GM12873 (cell line): ENCODE data around the gene RAD9A.

ENCODE experiments used
- CTCF ChIP-seq: IDR thresholded peaks from 2 replicates; pipeline ENCODE4 v1.5.1; 2012; ENCODE audit warnings: low read depth, mild to moderate bottlenecking, moderate library complexity, low read length, control low read depth; ENCODE audit not compliant: insufficient read depth; ENCODE audit errors: missing control alignments

RAD9A gene

GRCh38 chr11:67391304-67392182 lies at the start of gene RAD9A:
Gene RAD9A, plus strand, starts transcription at chr11:67391986. Its CDS starts 59 bp downstream, at chr11:67392045.
- no peak for TF ChIP-seq CTCF

DNA sequence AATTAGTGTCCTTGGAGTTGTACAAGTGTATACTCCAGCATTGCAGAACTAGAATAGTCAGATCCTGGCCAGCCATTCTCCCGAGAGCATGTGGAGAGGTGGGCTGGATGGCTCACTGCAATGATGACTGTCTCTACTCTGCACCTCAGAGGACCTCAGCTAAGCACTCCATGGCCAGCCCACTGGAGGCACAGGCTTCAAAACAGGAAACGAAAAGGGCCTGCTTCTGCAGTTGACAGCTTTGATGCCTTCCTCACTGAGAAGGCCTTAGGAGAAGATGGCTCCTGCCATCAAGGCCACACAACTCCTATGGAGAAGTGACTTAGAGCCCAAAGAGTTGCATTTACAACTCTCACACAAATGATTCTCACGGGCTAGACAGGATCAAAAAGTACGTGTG lies 47.5 kb upstream of the RAD9A start:
- TF ChIP-seq CTCF: no peak

GRCh38 chr11:67345247-67345919 lies 46.4 kb upstream of the RAD9A start:
- no peak for TF ChIP-seq CTCF

- TF ChIP-seq CTCF: peak; percentile 95
Observed at GRCh38 chr11:67345920-67346819, 45.6 kb upstream of the RAD9A start.

DNA sequence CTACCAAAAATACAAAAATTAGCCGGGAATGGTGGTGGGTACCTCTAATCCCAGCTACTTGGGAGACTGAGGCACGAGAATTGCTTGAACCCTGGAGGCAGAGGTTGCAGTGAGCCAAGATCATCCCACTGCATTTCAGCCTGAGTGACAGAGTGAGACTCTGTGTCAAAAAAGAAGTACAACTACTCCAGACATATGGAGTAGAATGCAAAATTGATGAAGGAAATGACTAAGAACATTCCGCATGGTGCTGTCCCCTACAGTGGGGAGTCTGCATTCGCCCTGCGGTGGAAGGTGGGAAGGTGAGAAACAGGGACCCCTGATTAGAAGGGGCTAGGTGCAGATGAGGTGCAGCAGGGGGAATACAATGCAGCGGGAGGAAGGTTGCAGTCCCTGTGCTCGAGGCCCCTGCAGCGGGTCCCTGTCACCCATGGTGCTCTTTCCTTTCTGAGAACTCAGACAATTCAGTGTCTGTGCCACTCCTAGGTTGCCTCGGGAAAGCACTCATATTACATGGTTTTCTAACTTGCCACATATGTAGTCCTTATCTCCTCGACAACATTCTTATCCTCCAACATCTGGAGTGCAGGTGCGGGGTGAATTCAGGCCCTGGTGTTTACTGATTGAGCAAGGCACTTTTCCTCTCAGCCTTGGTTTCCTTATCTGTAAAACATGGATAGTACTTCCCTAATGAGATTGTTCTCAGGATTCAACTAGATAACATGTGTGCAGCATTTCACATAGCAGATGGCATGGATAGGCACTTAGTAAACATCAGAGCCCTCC lies 43.6 kb upstream of the RAD9A start:
- TF ChIP-seq CTCF: no peak

GRCh38 chr11:67349036-67349435 lies 42.8 kb upstream of the RAD9A start:
- no peak for TF ChIP-seq CTCF
